Peyer's patch (tissue), 4 donors: ENCODE results near the gene ZNF396. TPM values are rescaled to one million over a fixed set of nuclear protein-coding genes. Genes with fewer than 3 reads are reported as not detected.

Source experiments
- DNase-seq, 3 donors: peaks; one replicate each; pipeline ENCODE4 v3.0.0-alpha.2; 2017 to 2019
- H3K27ac ChIP-seq, 4 donors: fragments of 200-600 bp; sonication (generic); one replicate each; pipeline ENCODE4 v1.5.1; 2016 to 2019
- H3K27me3 ChIP-seq, 2 donors: fragments of 200-600 bp; sonication (generic); one replicate each; pipeline ENCODE4 v1.5.1; 2019
- H3K36me3 ChIP-seq, 3 donors: fragments of 200-600 bp; sonication (generic); one replicate each; pipeline ENCODE4 v1.5.1; 2016 to 2019
- H3K4me1 ChIP-seq, 4 donors: fragments of 200-600 bp; sonication (generic); one replicate each; pipeline ENCODE4 v1.5.1; 2016 to 2019
- H3K4me3 ChIP-seq, 4 donors: fragments of 200-600 bp; sonication (generic); 1 replicate in 3 of 4; 2 replicates in 1 of 4; pipeline ENCODE4 v1.5.1; 2016 to 2019; ENCODE audit warnings: mild to moderate bottlenecking in 1 of 4
- H3K9me3 ChIP-seq, 4 donors: fragments of 200-600 bp; sonication (generic); one replicate each; pipeline ENCODE4 v1.5.1; 2016 to 2019; ENCODE audit warnings: mild to moderate bottlenecking in 1 of 4
- CTCF ChIP-seq, 6 experiments: fragments of 450-650 bp in 4 of 6; fragments of 200-600 bp in 2 of 6; sonication (generic) in 1 of 6; IDR thresholded peaks; one replicate each; pipeline ENCODE4 v1.5.1; 2017 to 2019; ENCODE audit warnings: antibody characterized with exemption in 6 of 6, mild to moderate bottlenecking in 3 of 6, moderate library complexity in 1 of 6
- POLR2A ChIP-seq, 2 donors: fragments of 450-650 bp; IDR thresholded peaks; one replicate each; pipeline ENCODE4 v1.5.1; 2017; ENCODE audit warnings: antibody characterized with exemption in 2 of 2, mild to moderate bottlenecking in 2 of 2, moderate library complexity in 2 of 2
- total RNA-seq, 4 donors: library from RNA; depleted of rRNA; stranded (reverse); fragments of >200 nt; gene quantifications; one replicate each; pipeline ENCODE4 v1.1.0, GENCODE V29; 2016

Gene ZNF396
- total RNA-seq, 4 donors from 2014 or later, result 1.9 to 6.6 (median 3.7) TPM

- Histone ChIP-seq H3K4me1 (no peaks in the 10 kb centered on the region), H3K27me3 (no peaks in the 10 kb centered on the region), H3K4me3 (no peak overlapping the region), H3K36me3 (no peaks in the 10 kb centered on the region), H3K9me3 (no peaks in the 10 kb centered on the region), H3K27ac (no peak overlapping the region)
- no peak for DNase-seq
- no peak for TF ChIP-seq CTCF (IDR thresholded peaks at IDR 0.05)
- no peak for TF ChIP-seq POLR2A (IDR thresholded peaks at IDR 0.05)
These were observed 15.4 kb downstream of the ZNF396 start for GRCh38 chr18:35361570-35362321.

GRCh38 chr18:35355140-35355618 is 22.0 kb downstream of the ZNF396 start:
- TF ChIP-seq POLR2A (IDR thresholded peaks at IDR 0.05), result no peak
- TF ChIP-seq CTCF (IDR thresholded peaks at IDR 0.05), result peak; percentile 45 to 71 (median 64)
- no peaks in the 10 kb centered on the region for H3K36me3 ChIP-seq
- no peaks in the 10 kb centered on the region for H3K4me1 ChIP-seq
- peaks cover 0 to 8% (median 4%) of the 10 kb centered on the region in 4 donors for H3K9me3 ChIP-seq
- DNase-seq, result peak; percentile 54 to 84 (median 66)
- H3K4me3 ChIP-seq, result no peak overlapping the region
- H3K27me3 ChIP-seq, result no peaks in the 10 kb centered on the region
- peak overlapping the region in 1 of 4 donors; percentile 47 for H3K27ac ChIP-seq

GRCh38 chr18:35352778-35353177 is 24.4 kb downstream of the ZNF396 start:
- H3K36me3 ChIP-seq, result no peaks in the 10 kb centered on the region
- no peaks in the 10 kb centered on the region for H3K4me1 ChIP-seq
- H3K27me3 ChIP-seq, result no peaks in the 10 kb centered on the region
- no peak for TF ChIP-seq CTCF (IDR thresholded peaks at IDR 0.05)
- no peak for TF ChIP-seq POLR2A (IDR thresholded peaks at IDR 0.05)
- peaks cover 0 to 8% (median 4%) of the 10 kb centered on the region in 4 donors for H3K9me3 ChIP-seq
- H3K27ac ChIP-seq, result no peak overlapping the region
- DNase-seq, result no peak
- H3K4me3 ChIP-seq, result no peak overlapping the region

GRCh38 chr18:35352283-35352682 is 24.9 kb downstream of the ZNF396 start:
- H3K9me3 ChIP-seq, result peaks cover 0 to 8% (median 4%) of the 10 kb centered on the region in 4 donors
- no peak for TF ChIP-seq POLR2A (IDR thresholded peaks at IDR 0.05)
- no peak for TF ChIP-seq CTCF (IDR thresholded peaks at IDR 0.05)
- no peak overlapping the region for H3K27ac ChIP-seq
- H3K4me3 ChIP-seq, result no peak overlapping the region
- no peak for DNase-seq
- H3K4me1 ChIP-seq, result no peaks in the 10 kb centered on the region
- no peaks in the 10 kb centered on the region for H3K27me3 ChIP-seq
- no peaks in the 10 kb centered on the region for H3K36me3 ChIP-seq

- H3K4me3 ChIP-seq, result no peak overlapping the region
- H3K27ac ChIP-seq, result no peak overlapping the region
- no peaks in the 10 kb centered on the region for H3K27me3 ChIP-seq
- H3K9me3 ChIP-seq, result peaks cover 0 to 8% (median 4%) of the 10 kb centered on the region in 4 donors
- H3K4me1 ChIP-seq, result peaks cover 0 to 15% (median 3%) of the 10 kb centered on the region in 4 donors
- DNase-seq, result no peak
- no peaks in the 10 kb centered on the region for H3K36me3 ChIP-seq
- no peak for TF ChIP-seq POLR2A (IDR thresholded peaks at IDR 0.05)
- no peak for TF ChIP-seq CTCF (IDR thresholded peaks at IDR 0.05)
These were observed 29.1 kb downstream of the ZNF396 start for GRCh38 chr18:35348001-35348400.
